Calu3 (cell line): Measurements from ENCODE around the gene XIST. TPM values are rescaled to one million over a fixed set of nuclear protein-coding genes. Genes with fewer than 3 reads are reported as not detected.

Experiments used
- BruUV-seq: library from RNA; stranded (reverse); fragments of 400-500 nt; replicated peaks from 2 replicates; lab custom pipeline; 2021; lab: Mats Ljungman, UMichigan
- CTCF ChIA-PET: fragments of 300-600 bp; sonication (Branson Sonifier 250); formaldehyde crosslinking; loops from one replicate; lab custom pipeline; 2022; ENCODE audit warnings: antibody characterized with exemption; lab: Charles Lee
- DNase-seq: peaks from one replicate; pipeline ENCODE4 v3.0.0; 2022
- H3K27ac Mint-ChIP-seq: one replicate; pipeline ENCODE4 v1.8.0; 2022; ENCODE audit warnings: mixed read lengths; ENCODE audit not compliant: unreplicated experiment
- H3K27me3 Mint-ChIP-seq: one replicate; pipeline ENCODE4 v1.8.0; 2022; ENCODE audit warnings: mixed read lengths; ENCODE audit not compliant: unreplicated experiment
- H3K36me3 Mint-ChIP-seq: one replicate; pipeline ENCODE4 v1.8.0; 2022; ENCODE audit warnings: mild to moderate bottlenecking, moderate library complexity, mixed read lengths; ENCODE audit not compliant: insufficient read depth, unreplicated experiment
- H3K4me1 Mint-ChIP-seq: one replicate; pipeline ENCODE4 v1.8.0; 2022; ENCODE audit warnings: mild to moderate bottlenecking, low read depth, mixed read lengths; ENCODE audit not compliant: unreplicated experiment
- H3K4me3 Mint-ChIP-seq: one replicate; pipeline ENCODE4 v1.8.0; 2022; ENCODE audit warnings: mild to moderate bottlenecking, low read depth, moderate library complexity, mixed read lengths; ENCODE audit not compliant: unreplicated experiment
- H3K9me3 Mint-ChIP-seq: one replicate; pipeline ENCODE4 v1.8.0; 2022; ENCODE audit warnings: low read depth, mixed read lengths; ENCODE audit not compliant: unreplicated experiment
- CTCF ChIP-seq: fragments of 200-600 bp; IDR thresholded peaks from one replicate; pipeline ENCODE4 v1.8.0; 2022; ENCODE audit warnings: antibody characterized with exemption; ENCODE audit not compliant: unreplicated experiment
- intact Hi-C: fragments of 100-400 bp; cut with micrococcal nuclease; formaldehyde crosslinking; loops from one replicate; pipeline ENCODE4 v1.10.0; 2022; ENCODE audit not compliant: unreplicated experiment
- total RNA-seq: library from RNA; stranded (reverse); gene quantifications from 2 replicates; pipeline ENCODE4 v1.2.3, GENCODE V29; 2022

XIST gene
- total RNA-seq, 1 experiment from 2014 or later = 0.14 TPM

GRCh38 chrX:73838123-73838522, 14.4 kb downstream of the XIST start:
- H3K27ac Mint-ChIP-seq = no peak overlapping the region
- H3K36me3 Mint-ChIP-seq = no peaks in the 10 kb centered on the region
- H3K4me3 Mint-ChIP-seq = no peak overlapping the region
- DNase-seq = no peak
- BruUV-seq = no TSS peak
- no peaks in the 10 kb centered on the region for H3K9me3 Mint-ChIP-seq
- no peaks in the 10 kb centered on the region for H3K27me3 Mint-ChIP-seq
- intact Hi-C loops = no loop called here
- no peaks in the 10 kb centered on the region for H3K4me1 Mint-ChIP-seq
- TF ChIP-seq CTCF = no peak
- CTCF ChIA-PET = no interaction called here

GRCh38 chrX:73836956-73837477, 15.5 kb downstream of the XIST start:
- Mint-ChIP-seq H3K4me1 (no peaks in the 10 kb centered on the region), H3K27ac (no peak overlapping the region), H3K4me3 (no peak overlapping the region), H3K9me3 (no peaks in the 10 kb centered on the region), H3K36me3 (no peaks in the 10 kb centered on the region), H3K27me3 (no peaks in the 10 kb centered on the region)
- DNase-seq = no peak
- intact Hi-C loops = no loop called here
- TF ChIP-seq CTCF = no peak
- BruUV-seq = no TSS peak
- CTCF ChIA-PET = no interaction called here

- intact Hi-C loops = no loop called here
- Mint-ChIP-seq H3K27me3 (no peaks in the 10 kb centered on the region), H3K4me1 (no peaks in the 10 kb centered on the region), H3K27ac (no peak overlapping the region), H3K9me3 (no peaks in the 10 kb centered on the region), H3K4me3 (no peak overlapping the region), H3K36me3 (no peaks in the 10 kb centered on the region)
- BruUV-seq = no TSS peak
- TF ChIP-seq CTCF = no peak
- no peak for DNase-seq
- CTCF ChIA-PET = no interaction called here
Measured at GRCh38 chrX:73834219-73834618, 18.3 kb downstream of the XIST start.

- intact Hi-C loops = no loop called here
- H3K36me3 Mint-ChIP-seq = no peaks in the 10 kb centered on the region
- H3K27me3 Mint-ChIP-seq = peaks cover 17% of the 10 kb centered on the region
- DNase-seq = no peak
- H3K4me1 Mint-ChIP-seq = no peaks in the 10 kb centered on the region
- H3K27ac Mint-ChIP-seq = no peak overlapping the region
- no peaks in the 10 kb centered on the region for H3K9me3 Mint-ChIP-seq
- BruUV-seq = no TSS peak
- H3K4me3 Mint-ChIP-seq = no peak overlapping the region
- no peak for TF ChIP-seq CTCF
- CTCF ChIA-PET = no interaction called here
Measured at GRCh38 chrX:73832319-73832718, 20.2 kb downstream of the XIST start.
